HEK293 (cell line): ENCODE measurements around the gene MAPKAP1.

ENCODE experiments used
- HOXC10 ChIP-seq: sonication (generic); formaldehyde crosslinking; IDR thresholded peaks from 2 replicates; pipeline ENCODE4 v1.8.1; 2023; ENCODE audit warnings: mild to moderate bottlenecking, missing genetic modification reagents
- SETDB1 ChIP-seq: IDR thresholded peaks from one replicate; pipeline ENCODE4 v1.6.1; 2017; ENCODE audit warnings: mild to moderate bottlenecking, low read length, moderate library complexity, mixed read lengths; ENCODE audit not compliant: insufficient read length
- ZNF121 ChIP-seq: fragments of 450-650 bp; formaldehyde crosslinking; IDR thresholded peaks from 2 replicates; pipeline ENCODE4 v1.5.1; 2016; ENCODE audit warnings: missing biosample characterization, missing genetic modification characterization
- ZNF175 ChIP-seq: fragments of 450-650 bp; formaldehyde crosslinking; IDR thresholded peaks from 2 replicates; pipeline ENCODE4 v1.5.1; 2016; ENCODE audit warnings: missing biosample characterization, missing genetic modification characterization
- ZNF658 ChIP-seq: fragments of 450-650 bp; formaldehyde crosslinking; IDR thresholded peaks from 2 replicates; pipeline ENCODE4; 2016; ENCODE audit warnings: missing biosample characterization, missing genetic modification characterization

GRCh38 chr9:125422853-125423252 lies 284.2 kb downstream of the MAPKAP1 start:
- TF ChIP-seq SETDB1 (no peak), HOXC10 (CRISPR knock-in tag) (no peak), ZNF175 (no peak), ZNF658 (no peak), ZNF121 (tag by site-specific recombination) (no peak)
